Endothelial cell of umbilical vein (primary cell): ENCODE results near the gene SPDEF. TPM values are rescaled to one million over a fixed set of nuclear protein-coding genes. Genes with fewer than 3 reads are reported as not detected.

ENCODE experiments used
- BruUV-seq: library from RNA; stranded (reverse); fragments of 400-500 nt; replicated peaks from 2 replicates; lab custom pipeline; 2021; lab: Mats Ljungman, UMichigan
- CTCF ChIA-PET: fragments of 300-600, 350-600 bp; sonication (Branson Sonifier 250); formaldehyde crosslinking; loops from one replicate; lab custom pipeline; 2021; ENCODE audit warnings: antibody characterized with exemption, inconsistent platforms; lab: Charles Lee
- POLR2A ChIA-PET: fragments of 300-600, 350-600 bp; sonication (Branson Sonifier 250); formaldehyde crosslinking; loops from one replicate; lab custom pipeline; 2021; ENCODE audit warnings: antibody characterized with exemption, inconsistent platforms; lab: Charles Lee
- DNase-seq: peaks from one replicate; pipeline ENCODE4 v3.0.0-alpha.2; 2011; ENCODE audit warnings: low read depth, low spot score
- FAIRE-seq: peaks from 2 replicates; lab custom pipeline; 2011; peaks lifted over from hg19 to GRCh38; lab: Jason Lieb, UNC
- H2AFZ ChIP-seq: 2 replicates; pipeline ENCODE4 v1.6.0; 2012; ENCODE audit warnings: low read depth, low read length, control low read depth, inconsistent platforms
- H3K27ac ChIP-seq: 2 replicates; pipeline ENCODE4 v1.5.1; 2011; ENCODE audit warnings: low read depth, mild to moderate bottlenecking, control low read depth, low read length, moderate library complexity; ENCODE audit not compliant: insufficient read depth
- H3K27me3 ChIP-seq, 2 experiments: 2 replicates each; pipeline versions ENCODE4 v1.6.0 to v1.6.1; 2011; ENCODE audit warnings: low read length in 2 of 2, mixed read lengths in 1 of 2; ENCODE audit not compliant: control insufficient read depth in 2 of 2, insufficient read depth in 2 of 2
- H3K36me3 ChIP-seq, 2 experiments: 2 replicates in 1 of 2; 3 replicates in 1 of 2; pipeline ENCODE4 v1.5.1; 2011; ENCODE audit warnings: low read length in 2 of 2, mild to moderate bottlenecking in 1 of 2, moderate library complexity in 1 of 2; ENCODE audit not compliant: control insufficient read depth in 2 of 2, insufficient read depth in 2 of 2; ENCODE audit errors: extremely low read depth in 1 of 2
- H3K4me1 ChIP-seq: 3 replicates; pipeline ENCODE4 v1.5.1; 2011; ENCODE audit warnings: mild to moderate bottlenecking, low read length; ENCODE audit not compliant: control insufficient read depth, insufficient read depth; ENCODE audit errors: extremely low read depth
- H3K4me2 ChIP-seq: 2 replicates; pipeline ENCODE4 v1.6.1; 2011; ENCODE audit warnings: low read length, control low read depth, mixed read lengths; ENCODE audit not compliant: insufficient read depth
- H3K4me3 ChIP-seq, 3 experiments: fragments of 200-600 bp in 1 of 3; sonication (generic), shearing (Covaris generic) in 1 of 3; replicated peaks in 1 of 3; 2 replicates each; pipeline ENCODE4 v1.5.1; 2011 to 2016; ENCODE audit warnings: control low read depth in 3 of 3, low read length in 3 of 3, mild to moderate bottlenecking in 2 of 3, inconsistent platforms in 1 of 3, low read depth in 1 of 3, moderate library complexity in 1 of 3; ENCODE audit not compliant: insufficient read depth in 1 of 3
- H3K79me2 ChIP-seq: 2 replicates; pipeline ENCODE4 v1.6.0; 2012; ENCODE audit warnings: low read length, inconsistent platforms; ENCODE audit not compliant: control insufficient read depth, insufficient read depth
- H3K9ac ChIP-seq: replicated peaks from 2 replicates; pipeline ENCODE3; 2011; ENCODE audit warnings: low read length, control low read depth; ENCODE audit not compliant: insufficient read depth; ENCODE audit errors: extremely low read depth
- H3K9me1 ChIP-seq: replicated peaks from 3 replicates; pipeline ENCODE4 v1.6.0; 2011; ENCODE audit warnings: mild to moderate bottlenecking, low read length; ENCODE audit not compliant: control insufficient read depth, insufficient read depth; ENCODE audit errors: extremely low read depth
- H3K9me3 ChIP-seq: replicated peaks from 2 replicates; pipeline ENCODE4 v1.5.1; 2012; ENCODE audit warnings: low read length, inconsistent platforms; ENCODE audit not compliant: control insufficient read depth, insufficient read depth
- H4K20me1 ChIP-seq: replicated peaks from 2 replicates; pipeline ENCODE3; 2011; ENCODE audit warnings: mild to moderate bottlenecking, low read length; ENCODE audit not compliant: control insufficient read depth, insufficient read depth; ENCODE audit errors: extremely low read depth
- CTCF ChIP-seq, 2 donors: IDR thresholded peaks; 1 replicate in 1 of 2; 2 replicates in 1 of 2; pipeline ENCODE4 v1.5.1; 2011; ENCODE audit warnings: low read length in 2 of 2, mild to moderate bottlenecking in 2 of 2, moderate library complexity in 2 of 2, control low read depth in 1 of 2, inconsistent platforms in 1 of 2, low read depth in 1 of 2; ENCODE audit not compliant: insufficient read depth in 1 of 2; ENCODE audit errors: extremely low read depth in 1 of 2
- POLR2AphosphoS5 ChIP-seq: IDR thresholded peaks from 2 replicates; pipeline ENCODE4 v1.6.1; 2012; ENCODE audit warnings: low read depth, mild to moderate bottlenecking, control low read depth, low read length, moderate library complexity; ENCODE audit not compliant: insufficient read depth
- dilution Hi-C: fragments of 300-500 bp; cut with MboI; formaldehyde crosslinking; loops from one replicate; pipeline ENCODE4 v1.15.0; 2019; ENCODE audit warnings: low sequenced_read_pairs; ENCODE audit not compliant: extremely low pct_ligation_motif_present
- intact Hi-C: fragments of 100-400 bp; cut with micrococcal nuclease; formaldehyde crosslinking; loops from one replicate; pipeline ENCODE4 v1.10.0; 2022
- polyA plus RNA-seq, 4 experiments: library from polyadenylated mRNA; depleted of rRNA in 3 of 4; stranded (reverse) in 3 of 4; unstranded in 1 of 4; fragments of >200 nt; gene quantifications; 2 replicates each; pipeline versions ENCODE4 v1.2.1 to v1.2.3, GENCODE V29; 2011 to 2012; ENCODE audit warnings: missing spikeins in 1 of 4
- total RNA-seq: library from RNA; stranded (reverse); gene quantifications from 2 replicates; pipeline ENCODE4 v1.2.3, GENCODE V29; 2021

Gene SPDEF
- total and polyA plus RNA-seq, 2 donors (not counting 3 experiments of a cell fraction or from before 2014, with no cell fraction given): not detected

DNA sequence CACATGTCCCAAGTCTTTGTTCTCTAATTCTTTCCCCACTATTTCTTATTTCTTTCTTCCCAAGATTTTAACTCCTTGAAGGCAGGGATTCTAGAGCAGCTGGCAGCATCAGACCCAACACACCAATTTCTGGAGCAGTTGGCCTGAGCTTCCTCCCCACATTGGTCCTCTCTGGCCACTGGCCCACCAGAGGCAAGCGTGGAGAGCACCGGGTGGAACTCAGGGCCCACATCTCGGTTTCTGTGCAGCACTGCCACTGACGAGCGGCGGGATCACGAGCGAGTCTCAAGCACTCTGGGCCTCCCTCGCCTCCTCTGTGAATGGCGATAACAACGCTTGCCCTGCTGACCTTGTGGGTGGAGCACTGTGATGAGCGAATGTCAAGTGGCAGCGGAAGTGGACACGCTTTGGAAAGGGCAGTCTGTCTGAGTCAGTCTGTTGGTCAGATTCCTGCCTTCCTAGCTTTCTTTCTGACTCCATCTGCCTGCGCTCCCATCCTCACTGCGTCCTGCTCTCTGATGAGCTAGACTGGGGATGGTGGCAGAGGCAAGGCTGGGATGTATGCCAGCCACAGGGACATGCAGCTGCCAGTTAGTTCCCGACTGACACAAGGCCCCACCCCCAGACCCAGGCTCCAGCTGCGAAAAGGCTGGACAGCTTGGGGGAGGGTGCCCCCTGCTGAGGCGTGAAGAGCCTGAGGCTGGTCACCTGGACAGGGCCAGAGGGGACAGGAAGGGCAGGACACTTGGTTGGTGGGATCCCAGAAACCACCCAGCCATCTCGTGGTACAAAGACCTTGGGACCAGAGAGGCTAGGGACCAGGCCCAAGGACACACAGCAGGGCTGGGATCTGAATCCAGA lies 4.5 kb upstream of the SPDEF start:
- peak; percentile 60 for FAIRE-seq
- peak; percentile 13 for DNase-seq
- no peak overlapping the region for H3K4me3 ChIP-seq
- no peaks in the 10 kb centered on the region for H3K27me3 ChIP-seq
- TF ChIP-seq POLR2AphosphoS5: no peak
- peak in 1 of 2 donors; percentile 5 for TF ChIP-seq CTCF (IDR thresholded peaks at IDR 0.05; ENCODE audit: extremely low read depth in 1 of 2, insufficient read depth in 1 of 2, low read depth in 1 of 2, low read length in 2 of 2)
- no peaks in the 10 kb centered on the region for H4K20me1 ChIP-seq
- peak overlapping the region; percentile 23 for H2AFZ ChIP-seq
- H3K36me3 ChIP-seq: no peaks in the 10 kb centered on the region
- POLR2A ChIA-PET: no interaction called here
- H3K9me3 ChIP-seq: no peaks in the 10 kb centered on the region
- dilution Hi-C loops (no loop called here), intact Hi-C loops (loop anchor here (5.0 kb wide), 1 partner anchor 33 kb away; no protein-coding TSS in a partner anchor)
- CTCF ChIA-PET: interaction anchor here (0.6 to 1.1 kb wide), 6 partner anchors 10 to 245 kb away, joined by 3 to 6 read pairs (median 4); no protein-coding TSS in a partner anchor
- no peaks in the 10 kb centered on the region for H3K9me1 ChIP-seq
- H3K4me1 ChIP-seq: peaks cover 5% of the 10 kb centered on the region
- no peaks in the 10 kb centered on the region for H3K79me2 ChIP-seq
- no peak overlapping the region for H3K9ac ChIP-seq
- no TSS peak for BruUV-seq
- H3K4me2 ChIP-seq: no peak overlapping the region
- no peak overlapping the region for H3K27ac ChIP-seq
